ENCODE results near the gene PI16. TPM values are rescaled to one million over a fixed set of nuclear protein-coding genes. Genes with fewer than 3 reads are reported as not detected.
"Not testable (repeated sequence)": the region's sequence is repeated elsewhere in the genome, so short reads cannot be mapped to it uniquely, and the experiment has no call there.

The PI16 gene
- total and polyA plus RNA-seq, 7 donors, result 0.85 to 50.7 (median 2.9) TPM

DNA sequence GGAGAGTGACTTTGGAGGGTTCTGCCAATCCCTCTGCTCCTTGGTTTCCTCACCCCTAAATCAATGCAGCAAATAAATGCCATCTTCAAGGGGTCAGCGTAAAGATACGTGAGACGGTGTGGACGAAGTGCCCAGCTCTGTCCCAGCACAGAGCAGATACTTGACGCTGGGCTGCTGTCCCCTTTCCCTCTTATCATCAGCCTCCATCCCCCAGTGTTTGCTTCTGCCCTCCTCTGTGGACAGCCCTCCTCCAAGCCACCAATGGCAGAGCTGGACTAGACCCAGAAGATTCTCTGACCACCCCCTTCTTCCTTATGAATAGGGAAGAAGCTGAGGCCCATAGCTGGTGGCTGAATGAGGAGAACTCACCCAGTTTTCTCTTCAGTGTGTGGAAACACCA, 17.7 kb upstream of the PI16 start:
- intact Hi-C loops (cut with DNase I), result no loop called here
- no peak for DNase-seq
- Histone ChIP-seq H3K36me3 (no peaks in the 10 kb centered on the region), H3K4me3 (no peak overlapping the region), H3K27ac (no peak overlapping the region), H3K4me1 (no peaks in the 10 kb centered on the region), H3K27me3 (peaks cover 0 to 4% (median 0%) of the 10 kb centered on the region in 3 donors), H3K9me3 (no peaks in the 10 kb centered on the region)
- WGBS, 2 donors, result 96 to 97% methylated on average over 5 of the region's 5 CpGs
- TF ChIP-seq, protein P1, sequence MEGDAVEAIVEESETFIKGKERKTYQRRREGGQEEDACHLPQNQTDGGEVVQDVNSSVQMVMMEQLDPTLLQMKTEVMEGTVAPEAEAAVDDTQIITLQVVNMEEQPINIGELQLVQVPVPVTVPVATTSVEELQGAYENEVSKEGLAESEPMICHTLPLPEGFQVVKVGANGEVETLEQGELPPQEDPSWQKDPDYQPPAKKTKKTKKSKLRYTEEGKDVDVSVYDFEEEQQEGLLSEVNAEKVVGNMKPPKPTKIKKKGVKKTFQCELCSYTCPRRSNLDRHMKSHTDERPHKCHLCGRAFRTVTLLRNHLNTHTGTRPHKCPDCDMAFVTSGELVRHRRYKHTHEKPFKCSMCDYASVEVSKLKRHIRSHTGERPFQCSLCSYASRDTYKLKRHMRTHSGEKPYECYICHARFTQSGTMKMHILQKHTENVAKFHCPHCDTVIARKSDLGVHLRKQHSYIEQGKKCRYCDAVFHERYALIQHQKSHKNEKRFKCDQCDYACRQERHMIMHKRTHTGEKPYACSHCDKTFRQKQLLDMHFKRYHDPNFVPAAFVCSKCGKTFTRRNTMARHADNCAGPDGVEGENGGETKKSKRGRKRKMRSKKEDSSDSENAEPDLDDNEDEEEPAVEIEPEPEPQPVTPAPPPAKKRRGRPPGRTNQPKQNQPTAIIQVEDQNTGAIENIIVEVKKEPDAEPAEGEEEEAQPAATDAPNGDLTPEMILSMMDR (IDR thresholded peaks at IDR 0.05), result no peak
- TF ChIP-seq POLR2AphosphoS5 (IDR thresholded peaks at IDR 0.05) (no peak), EP300 (IDR thresholded peaks at IDR 0.05) (no peak), POLR2A (IDR thresholded peaks at IDR 0.05) (no peak)

DNA sequence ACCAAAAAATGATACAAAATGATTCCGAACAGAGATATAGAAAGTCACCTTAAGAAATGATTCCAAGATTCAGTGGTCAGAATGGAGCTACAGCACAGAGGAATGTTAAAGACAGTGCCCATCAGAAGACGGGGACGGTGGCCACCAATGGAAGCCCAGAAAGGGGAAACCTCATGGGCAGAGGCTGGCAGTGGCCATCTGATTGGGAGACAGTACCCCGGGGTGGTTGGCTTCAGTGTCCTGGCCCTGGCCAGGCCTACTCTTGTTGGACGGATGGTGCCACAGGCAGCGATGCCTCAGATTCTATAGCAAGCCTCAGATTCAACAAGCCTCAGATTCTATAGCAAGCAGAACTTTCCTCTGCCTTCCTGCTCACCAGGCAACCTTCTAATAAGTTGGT, 16.6 kb upstream of the PI16 start:
- Histone ChIP-seq H3K4me1 (no peaks in the 10 kb centered on the region), H3K27me3 (peaks cover 0 to 4% (median 0%) of the 10 kb centered on the region in 3 donors), H3K9me3 (no peaks in the 10 kb centered on the region), H3K36me3 (no peaks in the 10 kb centered on the region), H3K4me3 (no peak overlapping the region), H3K27ac (no peak overlapping the region)
- TF ChIP-seq POLR2A (IDR thresholded peaks at IDR 0.05), result no peak
- TF ChIP-seq, protein P1 (IDR thresholded peaks at IDR 0.05), result no peak
- no peak for TF ChIP-seq EP300 (IDR thresholded peaks at IDR 0.05)
- no peak for TF ChIP-seq POLR2AphosphoS5 (IDR thresholded peaks at IDR 0.05)
- no peak for DNase-seq
- WGBS, 2 donors, result 94 to 97% methylated on average over 6 of the region's 6 CpGs
- intact Hi-C loops (cut with DNase I), result no loop called here

DNA sequence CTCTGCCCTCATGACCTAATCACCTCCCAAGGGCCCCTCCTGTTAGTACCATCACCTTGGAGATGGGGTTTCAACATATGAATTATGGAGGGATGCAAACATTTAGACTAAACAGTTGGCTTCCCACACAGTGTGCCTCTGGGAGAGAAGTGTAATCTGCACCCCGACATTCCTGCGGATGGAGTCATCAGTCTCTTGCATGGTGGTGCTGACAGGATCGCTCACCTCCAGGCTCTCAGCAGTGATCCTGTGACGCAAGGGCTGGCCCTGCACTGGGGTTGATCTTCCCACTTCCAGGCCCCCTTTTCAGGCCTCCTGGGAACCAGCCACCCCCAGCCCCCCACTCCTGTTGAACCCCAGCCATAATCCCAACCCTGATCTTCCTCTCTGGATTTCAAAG, 16.0 kb upstream of the PI16 start:
- TF ChIP-seq EP300 (IDR thresholded peaks at IDR 0.05) (no peak), POLR2A (IDR thresholded peaks at IDR 0.05) (no peak)
- TF ChIP-seq, protein P1 (IDR thresholded peaks at IDR 0.05), result no peak
- no peak overlapping the region for H3K27ac ChIP-seq
- H3K9me3 ChIP-seq, result no peaks in the 10 kb centered on the region
- H3K4me1 ChIP-seq, result no peaks in the 10 kb centered on the region
- H3K4me3 ChIP-seq, result no peak overlapping the region
- WGBS, 2 donors, result 95 to 97% methylated on average over 4 of the region's 4 CpGs
- no peaks in the 10 kb centered on the region for H3K36me3 ChIP-seq
- DNase-seq, result no peak
- intact Hi-C loops (cut with DNase I), result no loop called here
- H3K27me3 ChIP-seq, result peaks cover 0 to 4% (median 0%) of the 10 kb centered on the region in 3 donors

DNA sequence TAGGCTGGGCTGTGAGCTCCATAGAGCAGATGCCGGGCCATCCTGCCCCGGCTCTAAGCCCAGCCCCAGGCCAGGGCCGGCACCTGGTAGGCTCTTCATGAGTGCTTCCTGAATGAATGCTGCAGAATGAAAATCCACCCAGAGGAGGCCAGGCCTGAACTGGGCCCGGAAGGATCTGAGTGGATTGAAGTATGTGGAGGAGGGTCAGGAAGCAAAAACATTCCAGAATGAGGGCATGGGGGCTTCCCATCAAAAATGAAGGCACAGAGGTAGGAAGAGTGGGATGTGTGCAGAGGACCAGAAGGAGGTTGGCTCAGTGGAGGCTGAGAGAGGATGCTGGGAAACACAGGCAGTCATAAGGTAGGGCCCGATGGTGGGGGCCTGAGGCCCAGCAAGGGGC, 15.5 kb upstream of the PI16 start:
- H3K36me3 ChIP-seq; H3K27me3 ChIP-seq; H3K9me3 ChIP-seq; H3K27ac ChIP-seq; DNase-seq; H3K4me3 ChIP-seq; H3K4me1 ChIP-seq; intact Hi-C loops (cut with DNase I): not testable (repeated sequence)
- WGBS, 2 donors, result 94 to 98% methylated on average over 5 of the region's 5 CpGs

DNA sequence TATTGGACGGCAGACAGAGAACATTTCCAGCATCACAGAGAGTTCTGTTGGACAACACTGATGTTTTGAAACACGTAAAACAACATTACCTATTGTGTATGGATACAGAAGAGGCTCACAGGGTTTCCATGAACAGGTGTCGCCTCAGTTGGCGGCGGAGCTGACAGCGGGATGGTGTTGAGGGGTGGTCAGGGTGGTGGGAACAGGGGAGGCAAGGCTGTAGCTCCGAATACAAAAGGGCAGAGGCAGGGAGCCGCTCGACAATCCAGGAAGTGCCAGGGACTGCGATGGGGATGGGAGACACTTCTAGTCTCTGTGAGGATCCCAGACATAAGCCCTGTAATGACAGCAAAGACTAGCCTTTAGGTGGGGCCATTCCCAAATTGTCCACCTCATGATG, 14.5 kb upstream of the PI16 start:
- no peaks in the 10 kb centered on the region for H3K4me1 ChIP-seq
- H3K27me3 ChIP-seq, result peaks cover 0 to 4% (median 0%) of the 10 kb centered on the region in 3 donors
- intact Hi-C loops (cut with DNase I), result no loop called here
- no peaks in the 10 kb centered on the region for H3K36me3 ChIP-seq
- 93% methylated on average over 10 of the region's 10 CpGs for WGBS, 2 donors
- no peak overlapping the region for H3K27ac ChIP-seq
- no peak overlapping the region for H3K4me3 ChIP-seq
- no peaks in the 10 kb centered on the region for H3K9me3 ChIP-seq
- TF ChIP-seq POLR2A (IDR thresholded peaks at IDR 0.05) (no peak), EP300 (IDR thresholded peaks at IDR 0.05) (no peak), POLR2AphosphoS5 (IDR thresholded peaks at IDR 0.05) (no peak)
- TF ChIP-seq, protein P1 (IDR thresholded peaks at IDR 0.05), result no peak
- no peak for DNase-seq

DNA sequence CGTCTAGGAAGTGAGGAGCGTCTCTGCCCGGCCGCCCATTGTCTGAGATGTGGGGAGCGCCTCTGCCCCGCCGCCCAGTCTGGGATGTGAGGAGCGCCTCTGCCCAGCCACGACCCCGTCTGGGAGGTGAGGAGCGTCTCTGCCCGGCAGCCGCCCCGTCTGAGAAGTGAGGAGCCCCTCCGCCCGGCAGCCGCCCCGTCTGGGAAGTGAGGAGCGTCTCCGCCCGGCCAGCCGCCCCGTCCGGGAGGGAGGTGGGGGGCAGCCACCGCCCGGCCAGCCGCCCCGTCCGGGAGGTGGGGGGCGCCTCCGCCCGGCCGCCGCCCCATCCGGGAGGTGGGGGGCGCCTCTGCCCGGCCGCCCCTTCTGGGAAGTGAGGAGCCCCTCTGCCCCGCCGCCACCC, 13.0 kb upstream of the PI16 start:
- H3K27ac ChIP-seq; H3K4me3 ChIP-seq; H3K4me1 ChIP-seq; H3K9me3 ChIP-seq; H3K27me3 ChIP-seq; DNase-seq; H3K36me3 ChIP-seq; intact Hi-C loops (cut with DNase I): not testable (repeated sequence)
- WGBS, 2 donors, result 96 to 97% methylated on average over 40 of the region's 40 CpGs

DNA sequence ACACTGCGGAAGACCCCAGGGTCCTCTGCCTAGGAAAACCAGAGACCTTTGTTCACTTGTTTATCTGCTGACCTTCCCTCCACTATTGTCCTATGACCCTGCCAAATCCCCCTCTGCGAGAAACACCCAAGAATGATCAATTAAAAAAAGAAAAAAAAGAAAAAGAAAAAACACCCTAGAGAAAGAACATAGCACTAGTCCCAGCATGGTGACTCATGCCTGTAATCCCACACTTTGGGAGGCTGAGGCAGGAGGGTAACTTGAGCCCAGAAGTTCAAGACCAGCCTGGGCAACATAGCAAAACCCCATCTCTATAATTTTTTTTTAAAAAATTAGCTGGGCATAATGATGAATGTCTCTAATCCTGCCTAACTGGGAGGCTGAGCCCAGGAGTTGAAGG, 12.2 kb upstream of the PI16 start:
- H3K4me1 ChIP-seq; H3K27me3 ChIP-seq; intact Hi-C loops (cut with DNase I); H3K27ac ChIP-seq; H3K4me3 ChIP-seq; DNase-seq; H3K36me3 ChIP-seq; H3K9me3 ChIP-seq: not testable (repeated sequence)
- 75 to 80% methylated on average over 1 of the region's 2 CpGs for WGBS, 2 donors

Measured in sigmoid colon (tissue), 7 donors.